ENCODE data around the gene EIF2D. TPM values are rescaled to one million over a fixed set of nuclear protein-coding genes. Genes with fewer than 3 reads are reported as not detected.

The EIF2D gene
- total RNA-seq, 4 donors from 2014 or later = 19.1 to 106 (median 54.2) TPM

- no peak for TF ChIP-seq POLR2A (IDR thresholded peaks at IDR 0.05)
- TF ChIP-seq, protein P1, sequence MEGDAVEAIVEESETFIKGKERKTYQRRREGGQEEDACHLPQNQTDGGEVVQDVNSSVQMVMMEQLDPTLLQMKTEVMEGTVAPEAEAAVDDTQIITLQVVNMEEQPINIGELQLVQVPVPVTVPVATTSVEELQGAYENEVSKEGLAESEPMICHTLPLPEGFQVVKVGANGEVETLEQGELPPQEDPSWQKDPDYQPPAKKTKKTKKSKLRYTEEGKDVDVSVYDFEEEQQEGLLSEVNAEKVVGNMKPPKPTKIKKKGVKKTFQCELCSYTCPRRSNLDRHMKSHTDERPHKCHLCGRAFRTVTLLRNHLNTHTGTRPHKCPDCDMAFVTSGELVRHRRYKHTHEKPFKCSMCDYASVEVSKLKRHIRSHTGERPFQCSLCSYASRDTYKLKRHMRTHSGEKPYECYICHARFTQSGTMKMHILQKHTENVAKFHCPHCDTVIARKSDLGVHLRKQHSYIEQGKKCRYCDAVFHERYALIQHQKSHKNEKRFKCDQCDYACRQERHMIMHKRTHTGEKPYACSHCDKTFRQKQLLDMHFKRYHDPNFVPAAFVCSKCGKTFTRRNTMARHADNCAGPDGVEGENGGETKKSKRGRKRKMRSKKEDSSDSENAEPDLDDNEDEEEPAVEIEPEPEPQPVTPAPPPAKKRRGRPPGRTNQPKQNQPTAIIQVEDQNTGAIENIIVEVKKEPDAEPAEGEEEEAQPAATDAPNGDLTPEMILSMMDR (IDR thresholded peaks at IDR 0.05) = no peak
- peak; percentile 59 to 62 for DNase-seq
- H3K4me1 ChIP-seq = peaks cover 0 to 6% of the 10 kb centered on the region in 2 donors
- intact Hi-C loops (cut with DNase I; ENCODE audit: low total_unique reads) = no loop called here
- H3K9me3 ChIP-seq = no peaks in the 10 kb centered on the region
- H3K27me3 ChIP-seq = no peaks in the 10 kb centered on the region
- H3K27ac ChIP-seq = no peak overlapping the region
- H3K36me3 ChIP-seq = no peaks in the 10 kb centered on the region
- no peak overlapping the region for H3K4me3 ChIP-seq
Observed at GRCh38 chr1:206555473-206555935, 56.8 kb downstream of the EIF2D start.

GRCh38 chr1:206554701-206555472 lies 57.4 kb downstream of the EIF2D start:
- H3K27ac ChIP-seq = no peak overlapping the region

GRCh38 chr1:206554211-206554610 lies 58.1 kb downstream of the EIF2D start:
- intact Hi-C loops (cut with DNase I; ENCODE audit: low total_unique reads) = no loop called here
- H3K27ac ChIP-seq = no peak overlapping the region
- peaks cover 0 to 6% of the 10 kb centered on the region in 2 donors for H3K4me1 ChIP-seq
- H3K36me3 ChIP-seq = no peaks in the 10 kb centered on the region
- H3K4me3 ChIP-seq = no peak overlapping the region
- no peaks in the 10 kb centered on the region for H3K9me3 ChIP-seq
- TF ChIP-seq, protein P1 (IDR thresholded peaks at IDR 0.05) = no peak
- no peak for TF ChIP-seq POLR2A (IDR thresholded peaks at IDR 0.05)
- DNase-seq = no peak
- H3K27me3 ChIP-seq = no peaks in the 10 kb centered on the region

More at GRCh38 chr1:206554701-206555472, 57.4 kb downstream of the EIF2D start:
- TF ChIP-seq POLR2A (IDR thresholded peaks at IDR 0.05) = no peak
- TF ChIP-seq, protein P1 (IDR thresholded peaks at IDR 0.05) = no peak
- H3K27me3 ChIP-seq = no peaks in the 10 kb centered on the region
- H3K4me1 ChIP-seq = peaks cover 0 to 6% of the 10 kb centered on the region in 2 donors
- DNase-seq = no peak
- no peaks in the 10 kb centered on the region for H3K9me3 ChIP-seq
- intact Hi-C loops (cut with DNase I; ENCODE audit: low total_unique reads) = no loop called here
- H3K36me3 ChIP-seq = no peaks in the 10 kb centered on the region
- no peak overlapping the region for H3K4me3 ChIP-seq

- Histone ChIP-seq H3K4me3 (no peak overlapping the region), H3K4me1 (peaks cover 0 to 6% of the 10 kb centered on the region in 2 donors), H3K27ac (no peak overlapping the region), H3K9me3 (no peaks in the 10 kb centered on the region), H3K36me3 (no peaks in the 10 kb centered on the region), H3K27me3 (no peaks in the 10 kb centered on the region)
- intact Hi-C loops (cut with DNase I; ENCODE audit: low total_unique reads) = no loop called here
- TF ChIP-seq, protein P1 (IDR thresholded peaks at IDR 0.05) = no peak
- no peak for DNase-seq
Observed at GRCh38 chr1:206551986-206552326, 60.3 kb downstream of the EIF2D start.

DNA sequence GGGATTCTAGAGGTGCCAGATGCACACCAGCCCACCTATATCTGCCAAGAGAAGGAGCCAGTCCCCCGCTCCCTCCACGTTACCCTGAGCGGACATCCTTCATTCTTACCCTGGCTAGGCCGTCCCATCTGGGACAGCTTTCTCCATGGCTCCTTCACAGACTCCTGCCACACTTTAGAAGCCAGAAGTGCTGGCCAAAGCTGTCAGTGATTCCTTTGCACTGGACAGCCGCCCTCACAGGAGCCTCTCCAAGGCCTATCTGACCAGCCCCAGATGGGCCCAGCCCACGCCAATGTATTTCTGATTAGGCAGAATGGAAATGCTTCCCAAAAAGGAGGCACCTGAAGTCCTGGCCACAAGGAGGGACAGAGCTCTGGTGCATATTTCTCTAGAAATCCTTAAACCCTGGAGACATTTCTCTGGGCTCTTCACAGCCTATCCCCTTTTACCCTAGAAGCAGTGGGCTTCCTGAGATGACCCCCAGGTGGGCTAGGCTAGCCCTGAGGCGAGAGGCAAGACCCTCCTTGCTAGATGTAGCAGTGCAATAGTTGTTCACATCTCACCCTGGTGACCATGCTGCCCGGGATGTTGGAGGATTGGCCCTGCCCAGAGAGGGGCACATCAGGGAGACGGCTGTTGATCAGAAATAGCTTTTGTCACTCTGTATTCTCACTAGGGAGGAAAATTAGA lies 60.8 kb downstream of the EIF2D start:
- H3K36me3 ChIP-seq = no peaks in the 10 kb centered on the region
- DNase-seq = no peak
- intact Hi-C loops (cut with DNase I; ENCODE audit: low total_unique reads) = no loop called here
- H3K9me3 ChIP-seq = no peaks in the 10 kb centered on the region
- H3K27me3 ChIP-seq = no peaks in the 10 kb centered on the region
- H3K4me3 ChIP-seq = no peak overlapping the region
- no peak overlapping the region for H3K27ac ChIP-seq
- H3K4me1 ChIP-seq = peaks cover 0 to under 1% of the 10 kb centered on the region in 2 donors
- no peak for TF ChIP-seq POLR2A (IDR thresholded peaks at IDR 0.05)
- TF ChIP-seq, protein P1 (IDR thresholded peaks at IDR 0.05) = no peak
